ENCODE measurements around the gene ITGB2.

Gene ITGB2

DNA sequence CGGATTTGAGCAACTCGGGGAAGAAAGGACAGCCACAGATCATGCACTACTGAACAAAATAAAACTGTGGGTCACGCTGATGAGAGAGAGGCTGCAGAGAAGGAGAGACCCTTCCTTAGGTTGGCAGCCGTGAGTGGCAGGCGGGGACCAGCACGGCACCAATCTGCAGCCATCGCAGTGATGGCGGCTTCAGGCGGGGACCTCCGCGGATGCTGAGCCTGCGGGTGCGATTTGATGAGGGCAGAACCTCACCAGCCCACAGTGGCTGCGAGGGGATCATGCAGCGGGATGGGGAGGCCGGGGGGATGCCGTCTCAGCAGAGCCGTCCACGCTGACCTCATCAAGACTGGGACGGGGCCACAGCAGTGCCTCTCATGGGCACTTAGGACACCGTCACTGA lies 11.8 kb downstream of the ITGB2 start:
- DNase-seq = no peak

DNA sequence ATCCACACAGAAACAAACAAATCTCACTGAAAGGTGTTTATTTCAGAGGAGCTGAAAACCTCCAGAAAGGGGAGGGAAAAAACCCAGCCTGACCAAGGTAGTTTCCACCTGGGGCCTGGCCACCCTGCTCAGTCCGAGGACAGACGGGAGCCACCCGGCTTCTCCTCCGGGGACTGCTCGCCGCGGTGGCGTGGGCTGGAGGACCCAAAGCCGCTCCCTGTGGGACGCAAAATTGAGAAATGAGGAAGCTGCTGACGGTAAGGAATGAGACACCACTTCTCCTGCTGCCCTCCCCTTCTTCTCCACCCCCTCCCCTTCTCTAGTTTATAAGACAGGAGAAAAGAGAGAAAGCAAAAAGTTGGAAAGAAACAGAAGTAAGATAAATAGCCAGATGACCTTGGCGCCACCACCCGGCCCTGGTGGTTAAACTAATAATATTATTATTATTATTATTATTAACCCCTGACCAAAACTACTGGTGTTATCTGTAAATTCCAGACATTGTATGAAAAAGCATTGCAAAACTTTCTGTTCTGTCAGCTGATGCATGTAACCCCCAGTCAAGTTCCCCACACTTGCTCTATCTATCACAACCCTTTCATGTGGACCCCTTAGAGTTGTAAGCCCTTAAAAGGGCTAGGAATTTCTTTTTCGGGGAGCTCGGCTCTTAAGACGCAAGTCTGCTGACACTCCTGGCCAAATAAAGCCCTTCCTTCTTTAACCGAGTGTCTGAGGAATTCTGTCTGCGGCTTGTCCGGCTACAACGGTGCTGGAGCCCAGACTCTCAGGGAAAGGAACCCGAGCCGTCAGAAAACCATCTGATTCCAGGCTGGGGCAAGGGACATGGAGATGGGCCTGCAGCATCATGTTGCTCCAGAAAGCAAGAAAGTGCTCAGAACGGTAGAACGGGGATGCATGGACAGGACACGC lies 12.5 kb downstream of the ITGB2 start:
- DNase-seq = no peak

DNA sequence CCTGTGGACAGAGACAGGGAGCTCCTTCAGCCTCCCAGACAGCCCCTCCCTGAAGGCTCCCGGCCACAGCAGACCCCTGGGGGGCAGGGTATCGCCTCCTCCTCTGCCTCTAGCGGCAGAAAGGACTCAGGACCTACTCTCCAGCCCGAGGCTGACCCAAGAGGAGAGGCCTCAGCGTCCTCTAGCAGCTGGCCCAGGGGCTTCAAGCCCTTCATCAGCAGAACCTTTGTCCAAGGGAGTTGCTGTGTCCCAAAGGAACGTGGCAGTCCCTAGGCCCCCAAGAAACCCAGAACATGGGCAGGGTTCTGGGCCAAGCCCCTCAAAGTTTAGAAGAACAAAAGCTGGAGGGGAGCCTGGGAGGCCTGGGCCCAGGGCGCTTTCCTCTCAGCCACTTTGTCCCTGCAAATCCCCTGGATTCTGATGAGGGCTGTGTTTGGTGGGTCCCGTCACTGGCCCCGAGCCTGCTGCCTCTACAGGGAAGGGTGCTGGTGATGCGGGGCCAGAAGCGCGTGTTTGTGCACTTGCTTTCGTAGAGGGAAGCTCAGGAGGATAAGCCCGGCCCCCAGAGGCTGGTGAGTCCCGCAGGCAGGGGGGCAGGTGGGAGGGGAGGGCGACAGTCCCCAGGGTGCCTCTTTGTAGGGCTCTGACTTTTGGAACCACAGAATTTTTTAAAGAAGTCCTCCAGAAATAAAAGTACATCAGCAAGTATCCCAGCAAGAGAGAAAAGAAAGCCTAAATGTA lies 13.3 kb downstream of the ITGB2 start:
- DNase-seq = no peak

- no peak for DNase-seq
Measured at GRCh38 chr21:44905728-44906090, 15.0 kb downstream of the ITGB2 start.

- no peak for DNase-seq
Measured at GRCh38 chr21:44905016-44905727, 15.5 kb downstream of the ITGB2 start.

DNA sequence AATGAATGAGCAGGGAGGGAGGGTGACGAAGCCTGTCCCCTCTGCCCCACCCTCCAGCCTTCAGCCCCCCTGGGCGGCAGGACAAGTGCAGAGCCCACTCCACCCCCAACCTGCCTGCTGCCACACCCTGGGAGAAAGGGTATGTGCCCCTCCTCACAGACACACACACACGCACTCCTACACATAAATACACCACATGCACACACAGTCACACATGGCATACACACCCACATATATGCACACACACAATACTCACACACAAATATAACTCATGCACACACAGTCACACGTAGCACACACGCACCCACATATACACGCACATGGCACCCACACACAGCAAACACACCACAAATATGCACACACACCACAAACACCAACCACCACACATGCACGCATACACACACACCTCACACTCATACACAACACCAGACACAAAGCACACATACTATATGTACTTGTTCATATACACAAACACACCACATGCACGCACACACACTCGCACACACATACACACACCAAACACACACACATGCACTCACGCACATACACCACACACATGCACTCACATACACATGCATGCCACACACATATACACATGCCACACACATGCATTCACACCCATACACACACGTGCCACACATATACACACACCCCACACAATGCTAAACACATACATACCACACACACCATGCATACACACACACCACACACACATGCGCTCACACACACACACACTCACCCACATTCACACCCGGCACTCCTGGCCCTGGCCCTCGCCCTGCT lies 16.4 kb downstream of the ITGB2 start:
- no peak for DNase-seq

- DNase-seq = no peak
Measured at GRCh38 chr21:44903689-44904088, 17.0 kb downstream of the ITGB2 start.

GRCh38 chr21:44903050-44903685 lies 17.5 kb downstream of the ITGB2 start:
- no peak for DNase-seq

- DNase-seq = no peak
Measured at GRCh38 chr21:44902268-44903049, 18.2 kb downstream of the ITGB2 start.

DNA sequence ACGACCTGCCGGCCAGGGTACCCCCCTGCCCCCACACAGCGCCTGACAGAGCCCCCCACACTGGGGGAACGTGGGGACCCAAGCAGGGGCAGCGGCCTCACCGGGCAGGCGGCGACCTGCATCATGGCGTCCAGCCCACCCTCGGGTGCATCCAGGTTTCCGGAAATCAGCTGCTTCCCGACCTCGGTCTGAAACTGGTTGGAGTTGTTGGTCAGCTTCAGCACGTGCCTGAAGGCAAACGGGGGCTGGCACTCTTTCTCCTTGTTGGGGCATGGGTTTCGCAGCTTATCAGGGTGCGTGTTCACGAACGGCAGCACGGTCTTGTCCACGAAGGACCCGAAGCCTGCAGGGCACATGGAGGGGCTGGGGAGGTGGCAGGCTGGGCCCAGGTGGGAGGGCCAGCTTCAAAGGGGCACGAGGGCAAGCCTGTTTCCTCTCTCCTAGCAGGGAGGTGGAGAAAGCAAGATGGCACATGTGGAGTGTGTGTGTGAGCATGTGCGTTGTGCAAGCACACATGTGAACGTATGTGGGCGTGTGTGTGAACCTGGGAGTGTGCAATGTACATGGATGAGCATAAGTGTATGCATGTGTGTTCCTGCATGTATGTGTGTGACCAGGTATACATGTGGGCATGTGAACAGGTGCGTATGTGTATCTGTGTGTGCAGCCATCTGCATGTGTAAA lies 19.2 kb downstream of the ITGB2 start:
- DNase-seq = no peak

DNA sequence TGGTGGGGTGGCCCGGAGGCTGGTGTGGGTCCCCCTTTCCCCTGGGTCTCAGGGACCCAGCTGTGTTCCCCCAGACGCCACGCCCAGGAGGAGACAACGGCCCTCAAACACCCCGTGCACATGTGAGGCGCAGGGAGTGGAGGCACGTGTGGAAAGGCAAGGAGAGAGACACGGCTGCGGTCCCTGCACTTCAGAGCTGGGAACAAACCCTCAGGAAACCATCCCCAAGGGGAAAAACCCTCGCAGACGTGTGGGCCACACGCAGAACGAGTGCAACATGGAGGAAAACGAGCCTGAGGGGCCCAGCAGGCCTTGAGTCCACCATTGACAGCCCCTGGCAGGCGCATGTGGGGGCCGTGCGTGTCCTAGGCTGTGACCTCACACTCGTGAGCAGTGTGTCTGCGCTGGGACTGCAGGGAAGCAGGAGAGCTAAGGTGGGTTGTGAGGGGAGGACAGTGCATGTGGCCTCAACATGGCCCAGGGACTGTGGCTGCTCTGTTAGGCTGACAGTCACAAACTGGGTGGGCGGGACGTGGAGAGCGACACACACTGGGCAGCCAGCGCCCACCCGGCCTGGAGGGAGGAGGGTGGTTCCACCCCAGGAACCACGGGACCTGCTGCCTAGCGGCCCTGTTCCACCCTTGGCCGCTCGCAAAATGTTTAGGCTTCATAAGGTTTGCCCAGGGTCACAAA lies 20.0 kb downstream of the ITGB2 start:
- no peak for DNase-seq

DNA sequence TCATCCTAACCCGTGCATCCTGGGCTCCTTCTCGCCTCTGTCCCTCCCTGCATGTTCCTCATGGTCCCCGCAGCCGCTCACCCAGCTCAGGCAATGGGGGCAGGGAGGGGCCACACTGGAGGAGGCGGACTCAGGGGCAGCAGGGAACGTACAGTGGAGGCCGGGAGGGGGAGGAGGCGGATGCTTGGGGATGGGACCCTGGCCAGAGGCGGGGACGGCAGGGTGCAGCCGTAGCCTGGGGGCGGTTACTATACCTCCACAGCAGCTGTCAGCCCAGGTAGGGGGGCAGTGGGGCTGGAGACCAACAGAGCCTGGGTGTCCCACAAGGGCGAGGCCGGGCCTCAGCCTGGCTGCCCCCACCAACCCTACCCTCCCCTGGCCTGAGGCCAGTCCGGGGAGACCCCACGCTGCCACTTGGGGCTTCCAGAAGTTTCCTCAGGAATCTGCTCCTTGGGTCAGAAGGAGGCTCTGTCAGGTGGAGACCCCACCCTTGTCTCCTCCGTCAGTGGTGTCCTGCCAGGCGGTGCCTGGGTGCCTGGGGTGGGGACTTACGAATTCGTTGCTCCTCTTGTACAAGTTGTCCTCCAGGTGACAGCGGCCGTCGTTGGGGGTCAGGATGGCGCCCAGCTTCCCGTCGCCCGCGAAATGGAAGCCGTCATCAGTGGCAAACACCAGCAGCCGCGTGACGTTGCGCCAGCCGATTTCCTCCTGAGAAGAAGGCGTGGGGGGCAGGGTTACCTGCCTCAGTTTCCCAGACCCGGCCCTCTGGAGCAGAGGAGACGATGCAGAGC lies 20.7 kb downstream of the ITGB2 start:
- DNase-seq = no peak

DNA sequence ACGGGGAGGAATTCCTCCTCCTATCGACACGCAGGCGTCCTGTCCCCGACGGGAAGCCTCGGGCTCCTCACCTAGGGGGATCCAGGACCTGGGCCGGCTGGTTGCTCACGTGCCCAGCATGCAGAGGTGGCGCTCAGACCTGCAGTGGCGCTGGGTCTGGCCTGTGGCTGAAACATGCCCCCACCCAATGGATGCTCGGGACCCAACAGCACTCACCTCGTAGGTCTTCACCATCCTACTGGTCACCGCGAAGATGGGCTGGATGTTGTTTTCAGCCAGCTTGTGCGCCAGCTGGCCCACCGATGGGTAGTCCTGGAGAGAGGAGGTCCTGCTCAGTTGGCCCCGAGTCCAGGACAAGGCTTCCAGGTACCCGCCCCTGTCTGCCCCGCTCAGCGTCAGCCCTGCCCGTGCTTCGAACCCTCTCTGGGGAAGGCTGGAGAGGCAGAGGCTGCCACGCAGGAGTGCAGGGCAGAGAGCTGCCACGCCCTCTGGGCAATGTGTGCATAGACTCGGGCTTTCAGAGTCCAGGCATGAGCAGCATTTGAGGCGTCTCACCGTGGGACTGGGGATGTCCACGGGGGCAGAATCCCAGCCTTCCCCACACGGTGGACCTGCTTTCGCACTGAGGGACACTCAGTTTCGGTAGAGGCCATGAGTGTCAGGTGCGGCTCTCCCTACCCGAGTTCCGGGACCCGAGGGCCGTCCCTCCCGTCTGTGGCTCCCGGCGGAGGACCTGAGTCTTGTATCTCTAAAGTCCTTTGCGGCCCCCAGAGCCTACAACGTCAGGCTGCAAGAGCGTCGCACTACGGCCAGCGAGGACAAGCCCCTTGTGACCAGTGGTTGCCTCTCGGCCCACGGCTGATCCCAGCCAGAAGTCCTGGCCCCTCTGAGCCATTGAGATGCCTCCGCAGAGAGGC lies 21.6 kb downstream of the ITGB2 start:
- no peak for DNase-seq

GRCh38 chr21:44898011-44898488 lies 22.6 kb downstream of the ITGB2 start:
- DNase-seq = no peak

DNA sequence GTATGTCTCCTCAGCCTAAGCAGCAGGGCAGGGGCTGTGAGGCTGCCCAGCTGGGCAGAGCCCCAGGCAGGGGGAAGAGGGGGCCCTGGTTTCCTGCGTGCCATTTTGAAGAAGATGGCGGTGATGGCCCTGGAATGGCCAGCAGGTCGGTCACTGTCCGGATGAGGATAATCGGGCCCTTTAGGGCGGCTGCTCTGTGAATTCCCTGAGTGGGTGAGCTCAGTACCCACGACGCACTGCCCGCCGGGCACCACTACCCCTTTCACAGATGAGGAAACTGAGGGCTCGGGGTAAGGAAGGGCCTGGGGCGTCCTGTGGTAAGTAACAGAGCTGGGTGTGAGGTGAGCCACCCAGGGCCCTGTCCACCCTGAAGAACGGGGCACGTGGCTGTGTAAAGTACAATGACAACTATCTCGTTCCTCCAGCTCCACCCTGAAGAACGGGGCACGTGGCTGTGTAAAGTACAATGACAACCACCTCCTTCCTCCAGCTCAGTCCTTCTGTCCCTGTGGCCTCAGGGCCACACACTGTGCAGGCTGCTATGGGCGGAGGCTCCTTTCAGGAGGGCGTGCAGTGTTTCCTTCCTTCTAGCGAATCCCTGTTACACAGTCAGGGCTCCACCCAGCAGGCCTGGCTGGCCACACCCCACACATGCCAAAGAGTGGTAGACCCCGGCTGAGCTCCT lies 23.2 kb downstream of the ITGB2 start:
- no peak for DNase-seq

- DNase-seq = no peak
Measured at GRCh38 chr21:44896561-44897286, 24.0 kb downstream of the ITGB2 start.

GRCh38 chr21:44895859-44896258 lies 24.8 kb downstream of the ITGB2 start:
- DNase-seq = no peak
